Measurements from ENCODE around the gene EGR2.
"Not testable (repeated sequence)": the region's sequence is repeated elsewhere in the genome, so short reads cannot be mapped to it uniquely, and the experiment has no call there.

The EGR2 gene

DNA sequence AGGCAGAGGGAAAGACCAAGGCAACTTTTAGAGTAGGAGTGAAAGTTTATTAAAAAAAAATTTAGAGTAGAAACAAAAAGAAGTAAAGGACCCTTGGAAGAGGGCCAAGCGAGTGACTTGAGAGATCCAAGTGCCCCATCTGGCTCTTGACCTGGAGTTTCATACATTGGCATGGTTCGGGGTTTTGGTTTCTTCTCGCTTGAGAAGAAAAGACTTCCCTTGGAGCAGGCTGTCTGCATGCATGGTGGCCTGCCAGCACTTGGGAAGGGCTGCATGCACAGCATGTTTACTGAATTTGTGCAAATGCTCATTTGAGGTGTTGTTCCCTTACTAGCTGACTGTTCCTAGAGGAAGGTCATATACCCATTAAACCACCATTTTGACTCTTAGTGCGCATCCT, 20.4 kb downstream of the EGR2 start:
- no peak for DNase-seq

DNA sequence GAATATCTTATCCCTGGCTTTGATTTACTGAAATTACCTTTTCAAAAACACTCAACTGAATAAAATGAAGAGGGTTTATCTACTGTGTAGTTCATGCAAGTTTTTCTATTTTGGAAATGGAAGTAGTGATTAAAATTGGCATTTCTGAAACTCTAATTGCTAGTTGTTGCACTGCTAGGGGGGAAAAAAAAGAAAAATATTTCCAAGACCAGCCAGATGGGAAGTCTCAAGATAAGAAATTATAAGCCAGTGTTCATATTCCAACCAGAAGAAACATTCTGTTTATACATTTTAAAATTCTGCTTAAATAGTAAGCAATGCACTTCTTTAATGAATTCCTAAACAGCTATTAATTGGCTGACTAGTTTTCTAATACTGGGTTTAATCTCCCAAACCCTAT, 21.1 kb downstream of the EGR2 start:
- DNase-seq = no peak

DNA sequence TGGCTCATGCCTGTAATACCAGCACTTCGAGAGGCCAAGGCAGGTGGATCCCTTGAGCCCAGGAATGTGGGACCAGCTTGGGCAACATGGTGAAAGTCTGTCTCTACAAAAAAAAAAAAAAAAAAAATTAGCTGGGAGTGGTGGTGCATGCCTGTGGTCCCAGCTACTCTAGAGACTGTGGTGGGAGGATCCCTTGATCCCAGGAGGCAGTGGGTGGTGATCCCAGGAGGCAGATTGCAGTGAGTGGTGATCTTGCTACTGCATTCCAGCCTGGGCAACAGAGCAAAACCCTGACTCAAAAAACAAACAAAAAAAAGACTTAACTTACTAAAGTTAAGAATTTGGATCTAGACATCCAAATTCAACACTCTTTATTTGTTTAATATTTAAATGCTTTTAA, 21.9 kb downstream of the EGR2 start:
- DNase-seq = no peak

DNA sequence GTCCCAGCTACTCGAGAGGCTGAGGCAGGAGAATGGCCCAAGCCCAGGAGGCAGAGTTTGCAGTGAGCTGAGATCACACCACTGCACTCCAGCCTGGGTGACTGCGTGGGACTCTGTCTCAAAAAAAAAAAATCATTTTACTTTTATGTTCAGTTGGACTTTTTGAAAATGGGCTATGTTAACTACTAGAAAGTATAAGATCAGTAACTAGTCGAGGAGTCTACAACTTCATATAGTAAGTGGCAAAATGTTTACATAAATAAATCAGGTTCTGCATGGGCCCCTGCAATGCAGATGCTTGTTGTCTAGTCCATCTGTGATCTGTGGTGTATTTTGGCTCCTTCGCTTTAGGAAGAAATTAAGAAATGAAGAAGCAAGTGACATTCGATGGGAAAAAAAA, 23.9 kb downstream of the EGR2 start:
- no peak for DNase-seq

DNA sequence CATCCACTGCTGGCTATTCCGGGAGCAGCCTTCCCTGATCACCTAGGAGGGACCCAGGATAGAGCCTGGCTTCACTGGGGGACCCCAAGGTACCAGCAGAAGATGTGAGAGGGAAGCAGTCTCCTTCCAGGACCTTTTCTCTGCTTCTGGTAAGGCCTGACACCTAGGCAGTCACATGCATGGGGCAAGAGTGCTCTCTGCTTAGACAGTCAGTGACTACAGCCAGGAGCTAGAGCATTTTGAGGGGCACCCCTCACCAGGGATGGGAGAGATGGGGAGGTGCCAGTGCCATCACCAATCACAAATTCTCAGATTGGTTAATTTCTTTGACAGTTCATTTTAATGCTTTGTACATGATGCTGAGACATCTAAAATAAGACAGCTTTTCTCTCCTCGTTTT, 25.6 kb downstream of the EGR2 start:
- no peak for DNase-seq

DNA sequence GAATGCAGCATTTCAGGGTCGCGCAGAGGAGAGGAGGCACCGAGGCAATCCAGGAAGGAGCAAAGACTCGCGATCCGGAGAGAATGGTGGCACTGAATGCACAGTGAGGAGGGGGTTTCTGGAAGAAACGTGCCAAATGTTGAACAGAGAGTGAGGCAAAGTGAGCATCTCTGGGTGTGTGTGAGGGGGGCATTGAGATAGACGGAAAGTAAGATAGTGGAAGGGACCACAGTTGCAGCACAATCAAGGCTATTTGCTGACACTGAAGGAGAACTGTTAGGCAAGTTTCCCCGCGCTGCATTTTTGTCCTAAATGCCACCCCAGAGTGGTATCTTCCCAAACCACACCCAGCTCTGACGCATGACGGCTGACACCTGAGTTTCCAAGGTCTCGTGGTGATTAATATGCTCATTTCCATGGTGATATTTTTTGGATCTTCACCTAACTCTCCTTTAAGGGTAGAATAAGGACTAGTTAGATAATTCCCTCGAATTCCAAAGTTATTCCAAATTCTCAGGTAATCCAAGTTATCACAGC, 26.1 kb downstream of the EGR2 start:
- DNase-seq = no peak

GRCh38 chr10:62788861-62789467, 27.2 kb downstream of the EGR2 start:
- peak in 2 of 56 donors; percentile 9 to 10 for DNase-seq

DNA sequence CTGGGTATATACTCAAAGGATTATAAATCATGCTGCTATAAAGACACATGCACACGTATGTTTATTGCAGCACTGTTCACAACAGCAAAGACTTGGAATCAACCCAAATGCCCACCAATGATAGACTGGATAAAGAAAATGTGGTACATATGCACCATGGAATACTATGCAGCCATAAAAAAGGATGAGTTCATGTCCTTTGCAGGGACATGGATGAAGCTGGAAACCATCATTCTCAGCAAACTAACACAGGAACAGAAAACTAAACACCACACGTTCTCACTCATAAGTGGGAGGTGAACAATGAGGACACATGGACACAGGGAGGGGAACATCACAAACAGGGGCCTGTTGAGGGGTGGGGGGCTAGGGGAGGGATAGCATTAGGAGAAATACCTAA, 27.9 kb downstream of the EGR2 start:
- not testable (repeated sequence) for DNase-seq

GRCh38 chr10:62784537-62784936, 31.6 kb downstream of the EGR2 start:
- not testable (repeated sequence) for DNase-seq

DNA sequence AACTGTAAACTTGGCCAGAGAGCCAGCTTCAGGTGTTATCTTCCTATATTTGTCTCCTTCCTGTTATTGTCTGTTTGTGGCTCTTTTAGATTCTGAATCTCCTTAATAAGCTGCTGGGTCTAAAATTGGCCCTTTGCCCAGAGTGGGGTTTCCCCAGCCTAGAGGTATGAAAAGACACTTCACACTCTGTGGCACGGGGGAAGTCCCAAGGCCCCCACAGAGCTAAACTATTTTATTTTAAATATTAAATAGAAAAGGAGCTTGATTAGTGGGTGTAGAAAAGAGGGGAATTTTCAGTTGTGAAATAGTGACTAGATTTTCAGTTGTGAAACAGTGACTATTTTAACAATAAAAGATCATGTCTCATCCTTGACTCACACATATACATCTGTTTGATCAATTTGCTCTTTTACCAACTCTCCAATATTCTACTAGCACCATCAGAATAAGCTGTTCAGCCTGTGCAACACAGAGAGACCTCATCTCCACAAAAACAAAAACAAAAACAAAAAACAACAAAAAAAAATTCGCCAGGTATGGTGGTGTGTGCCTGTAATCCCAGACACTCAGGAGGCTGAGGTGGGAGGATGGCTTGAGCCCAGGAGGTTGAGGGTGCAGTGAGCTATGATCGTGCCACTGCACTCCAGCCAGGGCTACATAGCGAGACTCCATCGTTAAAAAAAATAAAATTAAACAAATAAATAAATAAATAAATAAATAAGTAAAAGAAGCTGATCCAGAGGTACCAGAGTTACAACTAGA, 36.5 kb downstream of the EGR2 start:
- no peak for DNase-seq

- no peak for DNase-seq
These were observed 38.0 kb downstream of the EGR2 start for GRCh38 chr10:62778125-62778524.

DNA sequence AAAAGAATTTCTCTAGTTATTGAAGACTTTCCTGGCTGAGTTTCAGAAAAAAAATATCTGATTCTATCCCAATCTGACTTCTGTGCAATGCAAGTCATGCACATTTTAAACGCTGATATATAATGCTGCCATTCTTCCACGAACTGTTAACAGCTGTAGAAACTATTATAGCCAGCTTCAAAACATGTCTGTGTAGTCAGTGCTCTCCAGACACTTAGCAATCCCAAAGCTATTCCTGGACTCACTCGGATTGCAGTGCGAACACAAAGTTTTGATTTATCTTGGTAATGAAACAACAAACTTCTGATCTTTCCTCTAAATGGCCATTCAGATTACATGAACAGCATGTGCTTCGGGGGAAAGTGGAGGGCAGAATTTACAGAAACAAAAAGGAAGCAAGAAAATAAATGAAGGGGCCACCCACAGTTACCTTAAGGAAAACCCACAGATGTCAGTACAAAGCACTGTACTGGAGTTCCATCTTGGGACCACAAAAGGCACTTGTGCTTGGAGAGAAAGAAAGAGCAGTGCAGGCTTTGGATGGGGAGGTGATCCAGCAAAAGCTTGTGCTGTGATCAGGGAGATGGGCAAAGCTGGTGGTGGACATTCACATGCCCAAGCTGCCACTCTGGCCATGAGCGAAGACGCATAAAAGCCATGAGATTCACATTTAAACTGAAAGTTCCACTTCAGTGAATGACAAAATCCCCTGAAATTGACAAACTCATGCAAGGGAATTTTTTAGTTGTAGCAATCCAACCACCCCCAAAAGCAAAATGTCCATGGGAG, 43.8 kb downstream of the EGR2 start:
- DNase-seq = no peak

DNA sequence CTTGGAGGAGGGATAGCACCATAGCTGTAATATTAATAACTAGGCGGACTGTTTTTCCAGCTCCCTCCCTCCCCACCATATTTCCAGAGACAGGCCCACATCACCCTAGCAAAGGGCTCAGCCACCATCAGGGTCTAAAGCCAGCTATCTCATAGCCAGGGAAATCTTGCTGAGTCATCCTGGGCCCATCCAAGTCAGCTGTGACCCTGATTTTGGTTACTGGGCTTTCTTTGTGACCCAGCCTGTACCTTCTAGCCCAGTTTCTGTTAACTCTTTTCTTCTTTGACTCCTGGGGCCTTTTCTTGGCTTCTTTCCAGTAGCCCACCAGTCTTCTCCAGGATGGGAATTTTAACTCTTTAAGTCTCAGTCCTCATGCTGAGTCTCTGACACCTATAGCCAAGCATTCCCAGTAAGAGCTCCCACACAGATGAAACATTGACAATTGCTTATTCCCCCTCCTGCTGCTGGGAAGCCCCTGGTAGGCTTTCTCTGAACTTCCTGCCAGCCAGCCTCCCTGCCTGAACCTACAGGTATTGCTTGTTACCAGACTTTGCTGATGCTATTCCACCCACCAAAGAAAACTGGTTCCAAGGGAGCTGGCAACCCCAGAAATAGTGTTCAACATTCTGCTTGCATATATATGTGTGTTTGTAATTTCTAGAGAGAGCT, 46.5 kb downstream of the EGR2 start:
- DNase-seq = peak in 1 of 56 donors; percentile 15

DNA sequence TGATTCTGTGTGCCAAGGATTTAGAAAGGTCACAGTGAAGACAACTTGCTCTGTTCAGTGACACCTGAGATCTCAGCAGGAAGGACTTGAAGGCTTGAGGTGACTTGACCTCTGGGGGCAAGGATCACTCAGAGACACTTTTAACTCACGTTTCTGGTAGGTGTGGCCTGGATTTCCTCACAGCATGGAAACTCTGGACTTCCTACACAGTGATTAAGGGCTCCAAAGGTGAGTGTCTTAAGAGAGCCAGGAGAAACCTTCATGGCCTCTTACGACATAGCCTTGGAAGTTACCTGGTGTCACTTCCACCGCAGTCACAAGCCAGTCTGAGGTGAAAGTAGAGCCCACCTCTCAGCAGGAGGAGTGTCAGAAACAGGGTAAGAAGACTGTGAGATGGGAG, 49.8 kb downstream of the EGR2 start:
- DNase-seq = no peak

GRCh38 chr10:62765726-62766125, 50.4 kb downstream of the EGR2 start:
- no peak for DNase-seq

DNA sequence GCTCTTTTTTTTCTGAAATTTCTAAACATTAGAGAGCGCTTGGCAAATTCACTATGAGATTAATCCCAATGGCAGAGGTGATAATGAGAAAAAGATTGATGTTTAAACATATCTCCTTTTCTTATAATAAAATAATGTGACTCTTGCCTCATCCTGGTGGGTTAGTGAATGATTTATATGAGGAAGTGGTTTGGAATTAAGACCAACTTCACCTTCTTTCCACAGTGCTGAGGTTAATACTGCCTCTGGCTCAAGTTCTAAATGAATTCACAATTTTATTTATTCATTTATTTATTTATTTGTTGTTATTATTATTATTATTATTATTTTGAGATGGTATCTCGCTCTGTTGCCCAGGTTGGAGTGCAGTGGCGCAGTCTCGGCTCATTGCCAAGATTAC, 52.2 kb downstream of the EGR2 start:
- DNase-seq = no peak

- DNase-seq = no peak
These were observed 53.0 kb downstream of the EGR2 start for GRCh38 chr10:62763155-62763554.
